GM21529 (cell line): ENCODE data around the gene USP2.

Source experiments
- ATAC-seq: cut with Tn5 transposase; IDR thresholded peaks from one replicate; pipeline ENCODE4 v1.9.1; 2021; ENCODE audit not compliant: unreplicated experiment

USP2 gene

GRCh38 chr11:119332111-119332765 is 49.3 kb downstream of the USP2 start:
- ATAC-seq: no peak

- ATAC-seq: no peak
Measured at GRCh38 chr11:119330237-119330636, 51.3 kb downstream of the USP2 start.

- no peak for ATAC-seq
Measured at GRCh38 chr11:119329320-119329719, 52.2 kb downstream of the USP2 start.

GRCh38 chr11:119324189-119324588 is 57.3 kb downstream of the USP2 start:
- ATAC-seq: no peak

GRCh38 chr11:119323532-119324033 is 57.9 kb downstream of the USP2 start:
- no peak for ATAC-seq

GRCh38 chr11:119322921-119323531 is 58.5 kb downstream of the USP2 start:
- ATAC-seq: no peak

GRCh38 chr11:119322360-119322739 is 59.1 kb downstream of the USP2 start:
- ATAC-seq: no peak

GRCh38 chr11:119320776-119321524 is 60.5 kb downstream of the USP2 start:
- ATAC-seq: peak; percentile 58

GRCh38 chr11:119320240-119320775 is 61.2 kb downstream of the USP2 start:
- ATAC-seq: no peak

- ATAC-seq: no peak
Measured at GRCh38 chr11:119319700-119320239, 61.7 kb downstream of the USP2 start.

- no peak for ATAC-seq
Measured at GRCh38 chr11:119319136-119319699, 62.3 kb downstream of the USP2 start.

- peak; percentile 25 for ATAC-seq
Measured at GRCh38 chr11:119318240-119319135, 63.0 kb downstream of the USP2 start.

GRCh38 chr11:119317592-119318239 is 63.8 kb downstream of the USP2 start:
- no peak for ATAC-seq

- ATAC-seq: no peak
Measured at GRCh38 chr11:119316729-119317591, 64.5 kb downstream of the USP2 start, which contains the start of gene MCAM. Gene MCAM, minus strand, starts transcription at chr11:119317130. Its CDS starts 29 bp downstream, at chr11:119317101.

- ATAC-seq: no peak
Measured at GRCh38 chr11:119316016-119316728, 65.3 kb downstream of the USP2 start.

- ATAC-seq: no peak
Measured at GRCh38 chr11:119315131-119316015, 66.1 kb downstream of the USP2 start.

- ATAC-seq: no peak
Measured at GRCh38 chr11:119314726-119315125, 66.8 kb downstream of the USP2 start.
